Peyer's patch (tissue), 4 donors: ENCODE data around the gene CYTH2. TPM values are rescaled to one million over a fixed set of nuclear protein-coding genes. Genes with fewer than 3 reads are reported as not detected.

Source experiments
- DNase-seq, 3 donors: peaks; one replicate each; pipeline ENCODE4 v3.0.0-alpha.2; 2017 to 2019
- H3K27ac ChIP-seq, 4 donors: fragments of 200-600 bp; sonication (generic); one replicate each; pipeline ENCODE4 v1.5.1; 2016 to 2019
- H3K27me3 ChIP-seq, 2 donors: fragments of 200-600 bp; sonication (generic); one replicate each; pipeline ENCODE4 v1.5.1; 2019
- H3K36me3 ChIP-seq, 3 donors: fragments of 200-600 bp; sonication (generic); one replicate each; pipeline ENCODE4 v1.5.1; 2016 to 2019
- H3K4me1 ChIP-seq, 4 donors: fragments of 200-600 bp; sonication (generic); one replicate each; pipeline ENCODE4 v1.5.1; 2016 to 2019
- H3K4me3 ChIP-seq, 4 donors: fragments of 200-600 bp; sonication (generic); 1 replicate in 3 of 4; 2 replicates in 1 of 4; pipeline ENCODE4 v1.5.1; 2016 to 2019; ENCODE audit warnings: mild to moderate bottlenecking in 1 of 4
- H3K9me3 ChIP-seq, 4 donors: fragments of 200-600 bp; sonication (generic); one replicate each; pipeline ENCODE4 v1.5.1; 2016 to 2019; ENCODE audit warnings: mild to moderate bottlenecking in 1 of 4
- CTCF ChIP-seq, 6 experiments: fragments of 450-650 bp in 4 of 6; fragments of 200-600 bp in 2 of 6; sonication (generic) in 1 of 6; IDR thresholded peaks; one replicate each; pipeline ENCODE4 v1.5.1; 2017 to 2019; ENCODE audit warnings: antibody characterized with exemption in 6 of 6, mild to moderate bottlenecking in 3 of 6, moderate library complexity in 1 of 6
- POLR2A ChIP-seq, 2 donors: fragments of 450-650 bp; IDR thresholded peaks; one replicate each; pipeline ENCODE4 v1.5.1; 2017; ENCODE audit warnings: antibody characterized with exemption in 2 of 2, mild to moderate bottlenecking in 2 of 2, moderate library complexity in 2 of 2
- total RNA-seq, 4 donors: library from RNA; depleted of rRNA; stranded (reverse); fragments of >200 nt; gene quantifications; one replicate each; pipeline ENCODE4 v1.1.0, GENCODE V29; 2016

The CYTH2 gene
- total RNA-seq, 4 donors from 2014 or later, result 64.5 to 160 (median 76.9) TPM

GRCh38 chr19:48448563-48448962 lies 20.6 kb upstream of the CYTH2 start:
- DNase-seq, result no peak
- peaks cover 0 to 11% of the 10 kb centered on the region in 2 donors for H3K27me3 ChIP-seq
- H3K27ac ChIP-seq, result no peak overlapping the region
- no peak overlapping the region for H3K4me3 ChIP-seq
- H3K4me1 ChIP-seq, result peaks cover 0 to 28% (median 13%) of the 10 kb centered on the region in 4 donors
- TF ChIP-seq CTCF (IDR thresholded peaks at IDR 0.05) (no peak), POLR2A (IDR thresholded peaks at IDR 0.05) (no peak)
- H3K36me3 ChIP-seq, result peaks cover 0 to 60% (median 0%) of the 10 kb centered on the region in 3 donors
- H3K9me3 ChIP-seq, result no peaks in the 10 kb centered on the region

GRCh38 chr19:48450441-48450840 lies 18.7 kb upstream of the CYTH2 start:
- H3K36me3 ChIP-seq, result peaks cover 0 to 72% (median 0%) of the 10 kb centered on the region in 3 donors
- H3K4me1 ChIP-seq, result peaks cover 0 to 10% (median 2%) of the 10 kb centered on the region in 4 donors
- H3K4me3 ChIP-seq, result no peak overlapping the region
- H3K27me3 ChIP-seq, result no peaks in the 10 kb centered on the region
- H3K9me3 ChIP-seq, result no peaks in the 10 kb centered on the region
- no peak for DNase-seq
- no peak overlapping the region for H3K27ac ChIP-seq
- TF ChIP-seq POLR2A (IDR thresholded peaks at IDR 0.05) (no peak), CTCF (IDR thresholded peaks at IDR 0.05) (no peak)

- no peak overlapping the region for H3K4me3 ChIP-seq
- H3K27me3 ChIP-seq, result no peaks in the 10 kb centered on the region
- DNase-seq, result no peak
- no peaks in the 10 kb centered on the region for H3K9me3 ChIP-seq
- H3K4me1 ChIP-seq, result peaks cover 0 to 10% (median 2%) of the 10 kb centered on the region in 4 donors
- H3K27ac ChIP-seq, result no peak overlapping the region
- H3K36me3 ChIP-seq, result peaks cover 0 to 76% (median 0%) of the 10 kb centered on the region in 3 donors
- TF ChIP-seq POLR2A (IDR thresholded peaks at IDR 0.05) (no peak), CTCF (IDR thresholded peaks at IDR 0.05) (no peak)
These were observed 18.3 kb upstream of the CYTH2 start for GRCh38 chr19:48450863-48451262.

GRCh38 chr19:48451624-48452023 lies 17.5 kb upstream of the CYTH2 start:
- H3K36me3 ChIP-seq, result peaks cover 0 to 82% (median 0%) of the 10 kb centered on the region in 3 donors
- no peak for TF ChIP-seq POLR2A (IDR thresholded peaks at IDR 0.05)
- no peak for TF ChIP-seq CTCF (IDR thresholded peaks at IDR 0.05)
- no peaks in the 10 kb centered on the region for H3K9me3 ChIP-seq

GRCh38 chr19:48452289-48453190 lies 16.6 kb upstream of the CYTH2 start:
- no peaks in the 10 kb centered on the region for H3K4me1 ChIP-seq
- H3K27me3 ChIP-seq, result no peaks in the 10 kb centered on the region
- H3K4me3 ChIP-seq, result no peak overlapping the region
- no peaks in the 10 kb centered on the region for H3K9me3 ChIP-seq
- TF ChIP-seq CTCF (IDR thresholded peaks at IDR 0.05) (no peak), POLR2A (IDR thresholded peaks at IDR 0.05) (no peak)
- no peak overlapping the region for H3K27ac ChIP-seq
- peaks cover 0 to 81% (median 0%) of the 10 kb centered on the region in 3 donors for H3K36me3 ChIP-seq
- DNase-seq, result no peak

More at GRCh38 chr19:48451624-48452023, 17.5 kb upstream of the CYTH2 start:
- Histone ChIP-seq H3K27ac (no peak overlapping the region), H3K4me1 (peaks cover 0 to 4% (median under 1%) of the 10 kb centered on the region in 4 donors), H3K4me3 (no peak overlapping the region), H3K27me3 (no peaks in the 10 kb centered on the region)
- no peak for DNase-seq
